ENCODE results near the gene PARD3B. TPM values are rescaled to one million over a fixed set of nuclear protein-coding genes. Genes with fewer than 3 reads are reported as not detected.

The PARD3B gene
- total and polyA plus RNA-seq, 2 of the 8 experiments (the other 6 are each of a cell fraction or from before 2014, with no cell fraction given): 1.2 to 5.7 TPM

GRCh38 chr2:205288686-205289085 lies 743.4 kb downstream of the PARD3B start (continued):
- TF ChIP-seq RFX5 (IDR thresholded peaks at IDR 0.05; ENCODE audit: borderline replicate concordance, low read depth, low read length) (no peak), TEAD4 (IDR thresholded peaks at IDR 0.05; ENCODE audit: low read depth, low read length) (no peak), CREB1 (IDR thresholded peaks at IDR 0.05) (no peak), MAX (IDR thresholded peaks at IDR 0.05) (no peak), TCF12 (IDR thresholded peaks at IDR 0.05; ENCODE audit: low read depth, low read length) (no peak), JUND (IDR thresholded peaks at IDR 0.05; ENCODE audit: low read length) (no peak)

All from H1 (cell line).